Measurements from ENCODE around the gene KMT2B. TPM values are rescaled to one million over a fixed set of nuclear protein-coding genes. Genes with fewer than 3 reads are reported as not detected.

KMT2B gene
- total RNA-seq, 1 experiment from 2014 or later = 66.6 TPM

GRCh38 chr19:35724560-35724959 lies 6.8 kb downstream of the KMT2B start:
- DNase-seq (ENCODE audit: low spot score) (no peak), ATAC-seq (no peak)
- H3K4me3 Mint-ChIP-seq = no peak overlapping the region
- no peaks in the 10 kb centered on the region for H3K27me3 Mint-ChIP-seq (ENCODE audit: low read depth)
- no peak for TF ChIP-seq GABPB1 (CRISPR knock-in tag; IDR thresholded peaks at IDR 0.05)
- no peak for TF ChIP-seq CDX4 (CRISPR knock-in tag; IDR thresholded peaks at IDR 0.05; ENCODE audit: borderline replicate concordance)
- no peak for TF ChIP-seq KAT7 (CRISPR knock-in tag; IDR thresholded peaks at IDR 0.05; ENCODE audit: borderline replicate concordance)
- no peak for TF ChIP-seq NR1H2 (CRISPR knock-in tag; IDR thresholded peaks at IDR 0.05)
- no peak for TF ChIP-seq TEAD1 (CRISPR knock-in tag; IDR thresholded peaks at IDR 0.05)
- no peak for TF ChIP-seq E2F5 (CRISPR knock-in tag; IDR thresholded peaks at IDR 0.05)
- no peak for TF ChIP-seq ETV6 (CRISPR knock-in tag; IDR thresholded peaks at IDR 0.05)
- TF ChIP-seq ZBTB21 (CRISPR knock-in tag; IDR thresholded peaks at IDR 0.05; ENCODE audit: borderline replicate concordance) = no peak
- no peak for TF ChIP-seq FOXK1 (CRISPR knock-in tag; IDR thresholded peaks at IDR 0.05)
- TF ChIP-seq STAT6 (CRISPR knock-in tag; conservative IDR thresholded peaks at IDR 0.05; ENCODE audit: low read depth) = no peak
- no peak for TF ChIP-seq TP53 (CRISPR knock-in tag; IDR thresholded peaks at IDR 0.05)
- TF ChIP-seq CTCF (IDR thresholded peaks at IDR 0.05) = no peak
- no peak for TF ChIP-seq ERG (CRISPR knock-in tag; IDR thresholded peaks at IDR 0.05)
- ChIA-PET CTCF (interaction anchor here (0.7 kb wide), 1 partner anchor 21 kb away, joined by 3 read pairs; the partner anchor contains the start of genes PSENEN and U2AF1L4), POLR2A (interaction anchor here (1.3 kb wide), 1 partner anchor 16 kb away, joined by 3 read pairs; no protein-coding TSS in a partner anchor)
- no peaks in the 10 kb centered on the region for H3K9me3 Mint-ChIP-seq
- no peak overlapping the region for H3K27ac Mint-ChIP-seq
- peaks cover under 1% of the 10 kb centered on the region; the same call in 1 of the 2 replicates for H3K4me1 Mint-ChIP-seq
- peaks cover 64% of the 10 kb centered on the region for H3K36me3 Mint-ChIP-seq

- DNase-seq (ENCODE audit: low spot score) = no peak
- Mint-ChIP-seq H3K4me3 (no peak overlapping the region), H3K9me3 (no peaks in the 10 kb centered on the region), H3K36me3 (peaks cover 69% of the 10 kb centered on the region), H3K27ac (no peak overlapping the region), H3K27me3 (ENCODE audit: low read depth) (no peaks in the 10 kb centered on the region), H3K4me1 (no peaks in the 10 kb centered on the region)
- POLR2A ChIA-PET = interaction anchor here (1.3 kb wide), 1 partner anchor 15 kb away, joined by 3 read pairs; no protein-coding TSS in a partner anchor
- CTCF ChIA-PET = no interaction called here
- TF ChIP-seq ZNF121 (CRISPR knock-in tag; IDR thresholded peaks at IDR 0.05) (no peak), TEAD4 (CRISPR knock-in tag; IDR thresholded peaks at IDR 0.05) (no peak), ATF6 (CRISPR knock-in tag; IDR thresholded peaks at IDR 0.05) (no peak), NFATC4 (CRISPR knock-in tag; IDR thresholded peaks at IDR 0.05) (no peak), GTF2I (CRISPR knock-in tag; conservative IDR thresholded peaks at IDR 0.05) (no peak), PRDM15 (CRISPR knock-in tag; IDR thresholded peaks at IDR 0.05) (no peak)
- ATAC-seq = no peak
These were observed 7.5 kb downstream of the KMT2B start for GRCh38 chr19:35725216-35725861.
